SU-DHL-6 (cell line): ENCODE data around the gene SWT1.

ENCODE experiments used
- EZH2phosphoT487 ChIP-seq: fragments of 200-600 bp; sonication (generic), shearing (Covaris generic); conservative IDR thresholded peaks from 2 replicates; pipeline ENCODE4 v1.6.1; 2018; ENCODE audit warnings: mild to moderate bottlenecking, antibody characterized with exemption, low read length, moderate library complexity, mixed read lengths
- TF ChIP-seq, protein P1 (sequence below): fragments of 200-600 bp; sonication (generic); IDR thresholded peaks from one replicate; pipeline ENCODE4 v1.5.1; 2017; ENCODE audit warnings: antibody characterized with exemption, mild to moderate bottlenecking, low read length, moderate library complexity; ENCODE audit not compliant: insufficient read depth, poor library complexity, severe bottlenecking

DNA sequence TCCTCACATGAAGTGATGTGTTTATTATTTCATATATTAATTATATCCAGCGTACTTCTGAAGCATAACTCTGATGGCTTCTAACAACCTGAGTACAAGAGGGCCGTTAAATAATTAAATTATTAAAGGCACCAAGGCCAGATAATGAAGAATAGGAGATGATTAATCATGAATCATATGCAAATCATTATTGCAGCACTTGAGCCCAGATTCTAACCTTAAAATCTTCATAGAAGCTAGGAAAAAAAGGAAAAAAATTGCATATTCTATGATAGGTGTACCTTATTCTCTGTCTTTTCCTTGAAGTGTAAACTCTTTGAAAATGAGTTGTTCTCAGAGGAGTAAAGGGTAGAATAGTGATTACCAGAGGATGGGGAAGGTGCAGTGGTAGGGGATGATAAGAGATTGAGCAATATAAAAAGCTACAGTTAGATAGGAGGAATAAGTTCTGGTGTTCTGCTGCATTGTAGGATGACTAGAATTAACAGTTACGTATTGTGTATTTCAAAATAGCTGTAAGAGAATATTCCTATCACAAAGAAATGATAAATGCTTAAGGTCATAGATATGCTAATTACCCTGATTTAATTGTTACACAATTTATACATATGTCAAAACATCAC, 51.1 kb downstream of the SWT1 start:
- no peak for TF ChIP-seq EZH2phosphoT487
- TF ChIP-seq, protein P1, sequence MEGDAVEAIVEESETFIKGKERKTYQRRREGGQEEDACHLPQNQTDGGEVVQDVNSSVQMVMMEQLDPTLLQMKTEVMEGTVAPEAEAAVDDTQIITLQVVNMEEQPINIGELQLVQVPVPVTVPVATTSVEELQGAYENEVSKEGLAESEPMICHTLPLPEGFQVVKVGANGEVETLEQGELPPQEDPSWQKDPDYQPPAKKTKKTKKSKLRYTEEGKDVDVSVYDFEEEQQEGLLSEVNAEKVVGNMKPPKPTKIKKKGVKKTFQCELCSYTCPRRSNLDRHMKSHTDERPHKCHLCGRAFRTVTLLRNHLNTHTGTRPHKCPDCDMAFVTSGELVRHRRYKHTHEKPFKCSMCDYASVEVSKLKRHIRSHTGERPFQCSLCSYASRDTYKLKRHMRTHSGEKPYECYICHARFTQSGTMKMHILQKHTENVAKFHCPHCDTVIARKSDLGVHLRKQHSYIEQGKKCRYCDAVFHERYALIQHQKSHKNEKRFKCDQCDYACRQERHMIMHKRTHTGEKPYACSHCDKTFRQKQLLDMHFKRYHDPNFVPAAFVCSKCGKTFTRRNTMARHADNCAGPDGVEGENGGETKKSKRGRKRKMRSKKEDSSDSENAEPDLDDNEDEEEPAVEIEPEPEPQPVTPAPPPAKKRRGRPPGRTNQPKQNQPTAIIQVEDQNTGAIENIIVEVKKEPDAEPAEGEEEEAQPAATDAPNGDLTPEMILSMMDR: no peak
